Measurements from ENCODE around the gene CDKN2B-AS1. TPM values are rescaled to one million over a fixed set of nuclear protein-coding genes. Genes with fewer than 3 reads are reported as not detected.

Gene CDKN2B-AS1
- total and polyA plus RNA-seq, 2 donors (not counting 1 experiment from before 2014, with no cell fraction given): 1.3 to 2.5 TPM

DNA sequence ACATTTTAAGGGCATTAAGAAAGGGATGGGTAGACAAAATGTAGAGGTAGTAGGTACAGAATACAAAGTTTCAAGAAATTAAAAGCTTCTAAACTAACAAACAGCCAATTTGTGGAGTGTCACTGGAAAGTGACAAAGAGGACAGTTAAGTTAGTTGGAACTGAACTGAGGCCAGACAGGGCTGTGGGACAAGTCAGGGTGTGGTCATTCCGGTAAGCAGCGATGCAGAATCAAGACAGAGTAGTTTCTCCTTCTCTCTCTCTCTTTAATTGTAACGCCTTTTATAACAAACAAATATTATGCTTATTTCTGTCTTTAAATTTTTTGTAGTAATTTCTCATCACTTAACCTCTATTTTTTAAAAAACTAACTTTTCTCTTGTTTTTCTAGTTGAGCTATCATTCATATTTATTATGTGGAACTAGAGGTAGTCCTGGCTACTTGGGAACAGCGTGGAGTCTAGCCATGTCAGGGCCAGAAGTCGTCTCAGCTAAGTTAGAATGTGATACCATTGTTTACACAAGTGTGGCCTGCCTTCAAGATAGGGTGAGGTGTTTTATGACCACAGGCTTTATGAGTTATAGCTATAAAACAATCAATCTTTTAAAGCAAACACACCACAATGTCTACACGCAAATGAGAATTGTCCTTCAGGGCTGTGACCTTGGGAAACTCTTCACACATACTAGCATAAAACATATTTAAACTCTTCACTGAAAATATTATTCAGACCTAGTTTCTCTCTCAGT lies 129.8 kb downstream of the CDKN2B-AS1 start:
- peaks cover 11% of the 10 kb centered on the region for H3K4me1 Mint-ChIP-seq
- Histone ChIP-seq H2AFZ (ENCODE audit: insufficient read depth, low read depth, low read length, poor library complexity, severe bottlenecking) (no peak overlapping the region), H3K9me3 (ENCODE audit: control extremely low read depth in 1 of 3, control insufficient read depth in 2 of 3, insufficient read depth in 1 of 3, low read length in 2 of 3) (peaks cover 2 to 8% (median 3%) of the 10 kb centered on the region in 3 donors), H4K20me1 (ENCODE audit: control insufficient read depth, insufficient read depth, low read length, poor library complexity, severe bottlenecking) (no peaks in the 10 kb centered on the region), H3K36me3 (replicated peaks in 1 of 2; ENCODE audit: control extremely low read depth in 1 of 2, control insufficient read depth in 1 of 2, extremely low read depth in 1 of 2, insufficient read depth in 2 of 2, low read length in 1 of 2) (no peaks in the 10 kb centered on the region), H3K9ac (ENCODE audit: low read length) (no peak overlapping the region), H3K27me3 (replicated peaks in 1 of 4; ENCODE audit: control extremely low read depth in 1 of 4, control insufficient read depth in 3 of 4, insufficient read depth in 4 of 4, low read length in 3 of 4) (no peaks in the 10 kb centered on the region), H3K4me1 (ENCODE audit: control insufficient read depth in 2 of 2, insufficient read depth in 2 of 2, low read length in 2 of 2) (peaks cover 6% of the 10 kb centered on the region in 2 donors), H3K27ac (ENCODE audit: low read length in 2 of 2) (no peak overlapping the region), H3K4me3 (ENCODE audit: control extremely low read depth in 1 of 5, extremely low read depth in 1 of 5, insufficient read depth in 1 of 5, low read depth in 2 of 5, low read length in 4 of 5) (no peak overlapping the region), H3K79me2 (ENCODE audit: control insufficient read depth, insufficient read depth, low read length) (no peaks in the 10 kb centered on the region), H3K4me2 (replicated peaks; ENCODE audit: low read depth, low read length, poor library complexity, severe bottlenecking) (no peak overlapping the region)
- DNase-seq (no peak), ATAC-seq (ENCODE audit: low read depth) (no peak)
- TF ChIP-seq, protein P1, sequence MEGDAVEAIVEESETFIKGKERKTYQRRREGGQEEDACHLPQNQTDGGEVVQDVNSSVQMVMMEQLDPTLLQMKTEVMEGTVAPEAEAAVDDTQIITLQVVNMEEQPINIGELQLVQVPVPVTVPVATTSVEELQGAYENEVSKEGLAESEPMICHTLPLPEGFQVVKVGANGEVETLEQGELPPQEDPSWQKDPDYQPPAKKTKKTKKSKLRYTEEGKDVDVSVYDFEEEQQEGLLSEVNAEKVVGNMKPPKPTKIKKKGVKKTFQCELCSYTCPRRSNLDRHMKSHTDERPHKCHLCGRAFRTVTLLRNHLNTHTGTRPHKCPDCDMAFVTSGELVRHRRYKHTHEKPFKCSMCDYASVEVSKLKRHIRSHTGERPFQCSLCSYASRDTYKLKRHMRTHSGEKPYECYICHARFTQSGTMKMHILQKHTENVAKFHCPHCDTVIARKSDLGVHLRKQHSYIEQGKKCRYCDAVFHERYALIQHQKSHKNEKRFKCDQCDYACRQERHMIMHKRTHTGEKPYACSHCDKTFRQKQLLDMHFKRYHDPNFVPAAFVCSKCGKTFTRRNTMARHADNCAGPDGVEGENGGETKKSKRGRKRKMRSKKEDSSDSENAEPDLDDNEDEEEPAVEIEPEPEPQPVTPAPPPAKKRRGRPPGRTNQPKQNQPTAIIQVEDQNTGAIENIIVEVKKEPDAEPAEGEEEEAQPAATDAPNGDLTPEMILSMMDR (IDR thresholded peaks at IDR 0.05): no peak
- H3K9me3 Mint-ChIP-seq (ENCODE audit: insufficient read depth): peaks cover 4% of the 10 kb centered on the region
- H3K27ac Mint-ChIP-seq: no peak overlapping the region
- H3K4me3 Mint-ChIP-seq: no peak overlapping the region
- 100% methylated on average over 1 of the region's 6 CpGs for WGBS (ENCODE audit: insufficient coverage)
- H3K27me3 Mint-ChIP-seq: peaks cover 19% of the 10 kb centered on the region
- POLR2A ChIA-PET: no interaction called here
- intact Hi-C loops (cut with micrococcal nuclease): no loop called here
- CTCF ChIA-PET: no interaction called here

- Histone ChIP-seq H3K9me3 (ENCODE audit: control extremely low read depth in 1 of 3, control insufficient read depth in 2 of 3, insufficient read depth in 1 of 3, low read length in 2 of 3) (no peaks in the 10 kb centered on the region), H4K20me1 (ENCODE audit: control insufficient read depth, insufficient read depth, low read length, poor library complexity, severe bottlenecking) (no peaks in the 10 kb centered on the region), H2AFZ (ENCODE audit: insufficient read depth, low read depth, low read length, poor library complexity, severe bottlenecking) (peak overlapping the region; percentile 39), H3K79me2 (ENCODE audit: control insufficient read depth, insufficient read depth, low read length) (no peaks in the 10 kb centered on the region), H3K36me3 (replicated peaks in 1 of 2; ENCODE audit: control extremely low read depth in 1 of 2, control insufficient read depth in 1 of 2, extremely low read depth in 1 of 2, insufficient read depth in 2 of 2, low read length in 1 of 2) (no peaks in the 10 kb centered on the region), H3K4me2 (replicated peaks; ENCODE audit: low read depth, low read length, poor library complexity, severe bottlenecking) (no peak overlapping the region), H3K27me3 (replicated peaks in 1 of 4; ENCODE audit: control extremely low read depth in 1 of 4, control insufficient read depth in 3 of 4, insufficient read depth in 4 of 4, low read length in 3 of 4) (no peaks in the 10 kb centered on the region), H3K9ac (ENCODE audit: low read length) (no peak overlapping the region), H3K4me1 (ENCODE audit: control insufficient read depth in 2 of 2, insufficient read depth in 2 of 2, low read length in 2 of 2) (peaks cover 15 to 20% of the 10 kb centered on the region in 2 donors), H3K4me3 (ENCODE audit: control extremely low read depth in 1 of 5, extremely low read depth in 1 of 5, insufficient read depth in 1 of 5, low read depth in 2 of 5, low read length in 4 of 5) (no peak overlapping the region), H3K27ac (ENCODE audit: low read length in 2 of 2) (no peak overlapping the region)
- intact Hi-C loops (cut with micrococcal nuclease): no loop called here
- Mint-ChIP-seq H3K4me1 (peaks cover 30% of the 10 kb centered on the region), H3K9me3 (ENCODE audit: insufficient read depth) (no peaks in the 10 kb centered on the region), H3K27me3 (peaks cover 9% of the 10 kb centered on the region), H3K4me3 (peak overlapping the region; percentile 26), H3K27ac (no peak overlapping the region)
- WGBS (ENCODE audit: insufficient coverage): no CpG with 5 or more reads among the region's 1 CpG
- POLR2A ChIA-PET: no interaction called here
- CTCF ChIA-PET: no interaction called here
- no peak for ATAC-seq (ENCODE audit: low read depth)
- no peak for DNase-seq
- no peak for TF ChIP-seq EZH2 (IDR thresholded peaks at IDR 0.05; ENCODE audit: borderline replicate concordance, insufficient read depth, low read depth, low read length, poor library complexity, severe bottlenecking)
- TF ChIP-seq, protein P1 (IDR thresholded peaks at IDR 0.05): no peak
These were observed 134.5 kb downstream of the CDKN2B-AS1 start for GRCh38 chr9:22129133-22129532.
